ENCODE data around the gene WWOX. TPM values are rescaled to one million over a fixed set of nuclear protein-coding genes. Genes with fewer than 3 reads are reported as not detected.

WWOX gene
- total RNA-seq, 2 donors from 2014 or later = 30.0 to 35.4 TPM

GRCh38 chr16:78439646-78440045, 340.2 kb downstream of the WWOX start:
- no peak for DNase-seq
- Mint-ChIP-seq H3K27ac (no peak overlapping the region), H3K27me3 (ENCODE audit: insufficient read depth) (peaks cover 39% of the 10 kb centered on the region), H3K4me1 (peaks cover 26% of the 10 kb centered on the region), H3K4me3 (no peak overlapping the region), H3K36me3 (ENCODE audit: low read depth) (no peaks in the 10 kb centered on the region), H3K9me3 (no peaks in the 10 kb centered on the region)
- H3K9ac ChIP-seq (ENCODE audit: extremely low read depth, low read length, poor library complexity, severe bottlenecking) = no peak overlapping the region
- H3K4me3 ChIP-seq (ENCODE audit: low read length) = no peak overlapping the region
- TF ChIP-seq CTCF (conservative IDR thresholded peaks at IDR 0.05) = no peak
- H3K27me3 ChIP-seq (ENCODE audit: control insufficient read depth, insufficient read depth, low read length, poor library complexity, severe bottlenecking) = no peaks in the 10 kb centered on the region
- WGBS, 2 experiments (ENCODE audit: insufficient coverage in 1 of 2, insufficient read length in 1 of 2) = 83 to 89% methylated on average over 1 to 2 of the region's 2 CpGs
- H3K27ac ChIP-seq (ENCODE audit: low read depth, low read length) = no peak overlapping the region
- no peaks in the 10 kb centered on the region for H3K36me3 ChIP-seq (ENCODE audit: control insufficient read depth, insufficient read depth, low read length)
- H3K9me3 ChIP-seq (ENCODE audit: control insufficient read depth, low read length) = no peaks in the 10 kb centered on the region
- H3K4me1 ChIP-seq (ENCODE audit: control insufficient read depth, insufficient read depth, low read length) = no peaks in the 10 kb centered on the region

- H3K36me3 Mint-ChIP-seq (ENCODE audit: low read depth) = no peaks in the 10 kb centered on the region
- H3K27me3 Mint-ChIP-seq (ENCODE audit: insufficient read depth) = peaks cover 53% of the 10 kb centered on the region
- no peaks in the 10 kb centered on the region for H3K27me3 ChIP-seq (ENCODE audit: control insufficient read depth, insufficient read depth, low read length, poor library complexity, severe bottlenecking)
- no peak overlapping the region for H3K4me3 Mint-ChIP-seq
- H3K4me1 Mint-ChIP-seq = peaks cover 27% of the 10 kb centered on the region
- H3K4me1 ChIP-seq (ENCODE audit: control insufficient read depth, insufficient read depth, low read length) = no peaks in the 10 kb centered on the region
- WGBS, 2 experiments (ENCODE audit: insufficient coverage in 1 of 2, insufficient read length in 1 of 2) = 73 to 79% methylated on average over 4 to 5 of the region's 5 CpGs
- no peak overlapping the region for H3K9ac ChIP-seq (ENCODE audit: extremely low read depth, low read length, poor library complexity, severe bottlenecking)
- no peaks in the 10 kb centered on the region for H3K9me3 Mint-ChIP-seq
- no peak overlapping the region for H3K4me3 ChIP-seq (ENCODE audit: low read length)
- peak; percentile 51 for DNase-seq
- no peak overlapping the region for H3K27ac Mint-ChIP-seq
- no peaks in the 10 kb centered on the region for H3K9me3 ChIP-seq (ENCODE audit: control insufficient read depth, low read length)
- H3K36me3 ChIP-seq (ENCODE audit: control insufficient read depth, insufficient read depth, low read length) = no peaks in the 10 kb centered on the region
- no peak for TF ChIP-seq CTCF (conservative IDR thresholded peaks at IDR 0.05)
- H3K27ac ChIP-seq (ENCODE audit: low read depth, low read length) = no peak overlapping the region
Measured at GRCh38 chr16:78441298-78441697, 341.8 kb downstream of the WWOX start.

- Mint-ChIP-seq H3K36me3 (ENCODE audit: low read depth) (no peaks in the 10 kb centered on the region), H3K4me3 (no peak overlapping the region), H3K4me1 (peaks cover 32% of the 10 kb centered on the region), H3K9me3 (no peaks in the 10 kb centered on the region), H3K27ac (no peak overlapping the region), H3K27me3 (ENCODE audit: insufficient read depth) (peaks cover 54% of the 10 kb centered on the region)
- Histone ChIP-seq H3K4me1 (ENCODE audit: control insufficient read depth, insufficient read depth, low read length) (peaks cover 7% of the 10 kb centered on the region), H3K4me3 (ENCODE audit: low read length) (no peak overlapping the region), H3K27ac (ENCODE audit: low read depth, low read length) (no peak overlapping the region), H3K27me3 (ENCODE audit: control insufficient read depth, insufficient read depth, low read length, poor library complexity, severe bottlenecking) (no peaks in the 10 kb centered on the region), H3K9ac (ENCODE audit: extremely low read depth, low read length, poor library complexity, severe bottlenecking) (no peak overlapping the region), H3K9me3 (ENCODE audit: control insufficient read depth, low read length) (no peaks in the 10 kb centered on the region), H3K36me3 (ENCODE audit: control insufficient read depth, insufficient read depth, low read length) (no peaks in the 10 kb centered on the region)
- TF ChIP-seq CTCF (conservative IDR thresholded peaks at IDR 0.05) = no peak
- 91% methylated on average over 12 of the region's 13 CpGs; no CpG with 5 or more reads in 1 of the 2 experiments for WGBS, 2 experiments (ENCODE audit: insufficient coverage in 1 of 2, insufficient read length in 1 of 2)
- no peak for DNase-seq
Measured at GRCh38 chr16:78443542-78444364, 344.3 kb downstream of the WWOX start.

All from endodermal cell (in vitro differentiated cells).